Measurements from ENCODE around the gene FAM81B. TPM values are rescaled to one million over a fixed set of nuclear protein-coding genes. Genes with fewer than 3 reads are reported as not detected.

FAM81B gene
- total and polyA plus RNA-seq, 2 donors from 2014 or later = 1.9 to 2.3 TPM

DNA sequence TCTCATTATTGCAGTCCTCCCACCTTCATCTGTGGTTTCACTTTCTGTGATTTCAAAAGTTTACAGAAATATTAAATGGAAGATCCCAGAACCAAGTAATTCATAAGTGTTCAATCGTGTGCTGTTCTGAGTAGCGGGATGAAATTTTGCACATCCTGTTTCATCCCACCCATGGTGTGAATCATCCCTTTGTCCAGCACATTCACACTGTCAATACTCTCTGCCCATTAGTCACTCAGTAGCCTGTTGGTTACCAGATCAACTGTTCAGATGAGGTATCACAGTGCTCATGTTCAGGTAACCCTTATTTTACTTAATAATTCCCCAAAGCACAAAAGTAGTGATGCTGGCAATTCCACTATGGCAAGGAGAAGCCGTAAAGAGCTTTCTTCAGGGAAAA, 26.8 kb downstream of the FAM81B start:
- H3K4me1 ChIP-seq (ENCODE audit: control insufficient read depth in 2 of 3, insufficient read depth in 2 of 3, low read depth in 1 of 3, low read length in 3 of 3) = no peaks in the 10 kb centered on the region
- TF ChIP-seq, protein P1, sequence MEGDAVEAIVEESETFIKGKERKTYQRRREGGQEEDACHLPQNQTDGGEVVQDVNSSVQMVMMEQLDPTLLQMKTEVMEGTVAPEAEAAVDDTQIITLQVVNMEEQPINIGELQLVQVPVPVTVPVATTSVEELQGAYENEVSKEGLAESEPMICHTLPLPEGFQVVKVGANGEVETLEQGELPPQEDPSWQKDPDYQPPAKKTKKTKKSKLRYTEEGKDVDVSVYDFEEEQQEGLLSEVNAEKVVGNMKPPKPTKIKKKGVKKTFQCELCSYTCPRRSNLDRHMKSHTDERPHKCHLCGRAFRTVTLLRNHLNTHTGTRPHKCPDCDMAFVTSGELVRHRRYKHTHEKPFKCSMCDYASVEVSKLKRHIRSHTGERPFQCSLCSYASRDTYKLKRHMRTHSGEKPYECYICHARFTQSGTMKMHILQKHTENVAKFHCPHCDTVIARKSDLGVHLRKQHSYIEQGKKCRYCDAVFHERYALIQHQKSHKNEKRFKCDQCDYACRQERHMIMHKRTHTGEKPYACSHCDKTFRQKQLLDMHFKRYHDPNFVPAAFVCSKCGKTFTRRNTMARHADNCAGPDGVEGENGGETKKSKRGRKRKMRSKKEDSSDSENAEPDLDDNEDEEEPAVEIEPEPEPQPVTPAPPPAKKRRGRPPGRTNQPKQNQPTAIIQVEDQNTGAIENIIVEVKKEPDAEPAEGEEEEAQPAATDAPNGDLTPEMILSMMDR (IDR thresholded peaks at IDR 0.05; ENCODE audit: borderline replicate concordance, extremely low read depth, insufficient read depth) = no peak
- FAIRE-seq (no peak), DNase-seq (no peak)
- H3K27ac ChIP-seq (ENCODE audit: low read depth in 2 of 2, low read length in 2 of 2) = no peak overlapping the region
- no peaks in the 10 kb centered on the region for H3K36me3 ChIP-seq (ENCODE audit: control insufficient read depth in 2 of 3, insufficient read depth in 3 of 3, low read length in 3 of 3)
- H3K27me3 ChIP-seq (ENCODE audit: control insufficient read depth, insufficient read depth, low read length) = no peaks in the 10 kb centered on the region
- intact Hi-C loops (cut with DNase I) = no loop called here
- H3K9ac ChIP-seq (ENCODE audit: low read length in 3 of 3) = no peak overlapping the region
- no peaks in the 10 kb centered on the region for H3K9me3 ChIP-seq (ENCODE audit: control insufficient read depth in 2 of 3, insufficient read depth in 1 of 3, low read length in 3 of 3)
- H3K4me3 ChIP-seq (ENCODE audit: low read length in 3 of 3) = no peak overlapping the region

DNA sequence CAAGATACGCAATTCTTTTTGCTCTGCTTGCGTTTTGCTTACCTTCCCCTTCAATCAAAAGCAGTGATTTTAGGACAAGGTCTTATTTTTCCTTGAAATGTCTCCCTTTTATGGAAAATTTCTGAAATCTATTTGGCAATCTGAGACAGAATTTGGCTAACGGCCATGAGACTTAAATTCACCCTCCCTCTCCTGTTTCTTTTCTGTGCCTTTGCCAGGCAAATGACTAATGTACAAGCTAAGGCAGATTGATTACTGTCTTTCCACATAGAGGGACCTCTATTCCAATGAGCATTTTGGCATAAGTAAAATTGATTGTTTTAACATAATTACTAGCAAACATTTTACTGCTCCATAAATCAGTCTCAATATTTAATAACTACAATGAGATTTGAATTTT, 31.7 kb downstream of the FAM81B start:
- FAIRE-seq = no peak
- Histone ChIP-seq H3K27ac (ENCODE audit: low read depth in 2 of 2, low read length in 2 of 2) (no peak overlapping the region), H3K27me3 (ENCODE audit: control insufficient read depth, insufficient read depth, low read length) (no peaks in the 10 kb centered on the region), H3K4me3 (ENCODE audit: low read length in 3 of 3) (no peak overlapping the region), H3K36me3 (ENCODE audit: control insufficient read depth in 2 of 3, insufficient read depth in 3 of 3, low read length in 3 of 3) (no peaks in the 10 kb centered on the region), H3K9me3 (ENCODE audit: control insufficient read depth in 2 of 3, insufficient read depth in 1 of 3, low read length in 3 of 3) (no peaks in the 10 kb centered on the region), H3K9ac (ENCODE audit: low read length in 3 of 3) (no peak overlapping the region), H3K4me1 (ENCODE audit: control insufficient read depth in 2 of 3, insufficient read depth in 2 of 3, low read depth in 1 of 3, low read length in 3 of 3) (no peaks in the 10 kb centered on the region)
- intact Hi-C loops (cut with DNase I) = no loop called here
- no peak for DNase-seq
- TF ChIP-seq, protein P1 (IDR thresholded peaks at IDR 0.05; ENCODE audit: borderline replicate concordance, extremely low read depth, insufficient read depth) = no peak

GRCh38 chr5:95424016-95424415, 32.9 kb downstream of the FAM81B start:
- no peak for DNase-seq
- H3K9ac ChIP-seq (ENCODE audit: low read length in 3 of 3) = no peak overlapping the region
- H3K36me3 ChIP-seq (ENCODE audit: control insufficient read depth in 2 of 3, insufficient read depth in 3 of 3, low read length in 3 of 3) = no peaks in the 10 kb centered on the region
- H3K27me3 ChIP-seq (ENCODE audit: control insufficient read depth, insufficient read depth, low read length) = no peaks in the 10 kb centered on the region
- H3K27ac ChIP-seq (ENCODE audit: low read depth in 2 of 2, low read length in 2 of 2) = no peak overlapping the region
- H3K9me3 ChIP-seq (ENCODE audit: control insufficient read depth in 2 of 3, insufficient read depth in 1 of 3, low read length in 3 of 3) = no peaks in the 10 kb centered on the region
- intact Hi-C loops (cut with DNase I) = no loop called here
- TF ChIP-seq, protein P1 (IDR thresholded peaks at IDR 0.05; ENCODE audit: borderline replicate concordance, extremely low read depth, insufficient read depth) = no peak
- no peaks in the 10 kb centered on the region for H3K4me1 ChIP-seq (ENCODE audit: control insufficient read depth in 2 of 3, insufficient read depth in 2 of 3, low read depth in 1 of 3, low read length in 3 of 3)
- no peak for FAIRE-seq
- no peak overlapping the region for H3K4me3 ChIP-seq (ENCODE audit: low read length in 3 of 3)

GRCh38 chr5:95424526-95424925, 33.4 kb downstream of the FAM81B start:
- DNase-seq = no peak
- no peaks in the 10 kb centered on the region for H3K36me3 ChIP-seq (ENCODE audit: control insufficient read depth in 2 of 3, insufficient read depth in 3 of 3, low read length in 3 of 3)
- no peak overlapping the region for H3K9ac ChIP-seq (ENCODE audit: low read length in 3 of 3)
- no peaks in the 10 kb centered on the region for H3K27me3 ChIP-seq (ENCODE audit: control insufficient read depth, insufficient read depth, low read length)
- H3K9me3 ChIP-seq (ENCODE audit: control insufficient read depth in 2 of 3, insufficient read depth in 1 of 3, low read length in 3 of 3) = no peaks in the 10 kb centered on the region
- H3K4me3 ChIP-seq (ENCODE audit: low read length in 3 of 3) = no peak overlapping the region
- no peak for FAIRE-seq
- H3K27ac ChIP-seq (ENCODE audit: low read depth in 2 of 2, low read length in 2 of 2) = no peak overlapping the region
- intact Hi-C loops (cut with DNase I) = no loop called here
- TF ChIP-seq, protein P1 (IDR thresholded peaks at IDR 0.05; ENCODE audit: borderline replicate concordance, extremely low read depth, insufficient read depth) = no peak
- H3K4me1 ChIP-seq (ENCODE audit: control insufficient read depth in 2 of 3, insufficient read depth in 2 of 3, low read depth in 1 of 3, low read length in 3 of 3) = no peaks in the 10 kb centered on the region

All from kidney (tissue), 14 donors.